ENCODE measurements around the gene ATXN7.

- TF ChIP-seq CTCF (IDR thresholded peaks at IDR 0.05) (no peak), POLR2A (IDR thresholded peaks at IDR 0.05; ENCODE audit: low read depth) (no peak), POLR2AphosphoS5 (IDR thresholded peaks at IDR 0.05) (no peak)
Observed at GRCh38 chr3:64011685-64012084, 148.0 kb downstream of the ATXN7 start.

Measured in esophagus muscularis mucosa (tissue), 3 donors.